ENCODE data around the gene ELP4.

The ELP4 gene

DNA sequence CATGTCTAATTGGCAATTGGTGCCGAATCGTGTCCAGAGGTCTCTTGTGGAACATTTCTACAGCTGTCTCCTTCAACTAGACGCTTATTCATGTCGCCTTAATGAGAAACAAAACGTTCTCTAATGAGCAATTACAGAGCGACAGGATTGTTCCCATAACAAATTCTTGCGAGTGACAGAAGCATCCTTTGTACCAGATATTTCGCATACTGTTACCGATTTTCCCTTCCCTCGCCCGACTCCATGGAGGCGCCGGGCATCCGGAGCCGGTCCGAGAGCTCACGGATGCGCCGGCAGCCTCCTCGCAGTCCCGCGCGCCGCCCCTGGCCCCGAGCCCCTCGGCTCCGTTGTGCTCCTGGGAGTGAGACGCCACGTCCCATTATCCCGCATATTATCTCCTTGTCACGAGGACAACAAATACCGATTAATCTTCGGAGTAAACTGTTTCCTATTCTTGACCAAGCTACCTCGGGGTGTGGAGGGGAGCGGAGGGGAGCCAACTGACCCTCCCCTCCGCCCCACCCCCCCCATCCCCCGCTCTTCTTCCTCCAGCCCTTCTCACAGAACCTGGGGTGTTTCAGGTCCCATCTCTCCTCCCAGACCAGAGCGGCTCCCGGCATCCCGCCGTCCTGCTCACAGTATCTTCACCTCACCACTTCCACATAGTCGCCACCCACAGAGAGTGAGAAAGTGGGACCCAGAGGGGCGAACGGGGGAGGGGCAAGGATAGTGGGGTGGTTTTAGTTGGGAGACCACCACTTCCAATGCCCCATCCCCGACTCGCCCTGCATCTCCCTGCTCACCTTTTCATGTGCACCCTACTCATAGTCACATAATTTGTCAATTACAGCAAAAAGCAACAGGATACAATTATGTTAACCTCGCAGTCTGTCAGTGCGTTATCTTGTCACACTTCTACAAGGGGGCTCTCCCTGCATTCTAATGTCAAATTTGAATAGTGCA is 290.1 kb downstream of the ELP4 start:
- no peak for DNase-seq (ENCODE audit: low read depth in 3 of 3)

DNA sequence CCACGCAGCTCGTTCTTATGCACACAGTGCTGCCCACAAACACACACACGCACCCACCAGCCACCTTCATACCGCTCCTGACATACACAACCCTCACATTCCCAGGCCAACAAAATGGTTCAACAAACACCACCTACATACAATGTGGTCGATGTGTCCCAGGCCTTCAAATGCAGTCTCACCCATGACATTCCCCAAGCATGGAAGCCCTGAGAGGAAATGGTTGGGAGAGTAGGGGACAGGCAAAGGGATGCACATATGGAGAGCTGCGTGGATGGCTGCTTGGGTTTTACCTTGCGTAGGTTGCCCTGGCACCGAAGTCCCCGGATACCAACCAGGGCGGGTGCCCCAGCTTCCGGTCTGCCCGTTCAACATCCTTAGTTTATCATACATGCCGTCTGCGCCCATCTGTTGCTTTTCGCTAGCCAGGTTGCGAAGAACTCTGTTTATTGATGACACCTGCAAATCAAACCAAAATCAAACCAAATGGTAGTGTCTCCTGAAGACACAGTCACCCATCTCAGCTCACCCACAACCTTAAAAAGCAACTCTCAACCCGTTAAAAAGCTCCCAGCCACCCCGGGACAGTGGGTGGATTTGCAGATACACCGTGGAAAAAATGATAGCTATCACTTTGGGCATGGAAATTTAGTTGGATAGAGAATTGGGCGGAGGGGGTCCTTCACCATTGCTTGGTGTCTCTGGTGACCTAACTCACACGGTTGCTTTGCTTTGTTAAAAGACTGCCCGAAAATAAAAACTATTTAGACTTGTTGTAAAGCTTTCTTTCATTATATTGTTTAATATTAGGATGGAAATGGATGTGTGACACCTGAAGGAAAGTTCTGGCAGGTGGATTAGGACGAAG is 291.1 kb downstream of the ELP4 start:
- no peak for DNase-seq (ENCODE audit: low read depth in 3 of 3)

- DNase-seq (ENCODE audit: low read depth in 3 of 3) = no peak
Measured at GRCh38 chr11:31801298-31801702, 291.7 kb downstream of the ELP4 start.

DNA sequence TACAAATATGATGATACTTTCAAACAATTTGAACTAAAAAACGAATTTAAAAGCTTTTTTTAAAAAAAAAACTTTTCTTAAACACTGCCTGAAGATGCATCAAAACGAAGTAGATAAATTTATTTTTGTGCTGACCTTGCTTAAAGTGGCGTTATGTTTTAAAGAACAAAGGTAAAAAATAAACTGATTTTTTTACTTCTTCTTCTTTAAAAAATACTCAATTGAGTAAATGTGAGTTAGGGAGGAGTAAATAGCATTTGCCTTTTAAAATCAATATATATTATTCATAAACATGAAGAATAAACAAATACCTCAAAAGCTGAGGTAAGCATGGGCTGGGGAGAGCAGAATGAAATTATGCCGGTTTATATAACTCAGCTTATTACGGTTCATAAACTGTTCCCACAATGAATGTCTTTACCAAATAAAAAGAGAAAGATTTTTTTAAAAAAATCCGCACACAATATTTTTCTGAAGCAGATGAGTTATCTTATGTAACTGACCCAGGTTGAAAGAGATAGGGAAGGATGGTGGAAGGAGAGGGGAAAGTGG is 292.5 kb downstream of the ELP4 start:
- DNase-seq (ENCODE audit: low read depth in 3 of 3) = no peak

GRCh38 chr11:31802609-31802989 is 293.0 kb downstream of the ELP4 start:
- DNase-seq (ENCODE audit: low read depth in 3 of 3) = no peak

DNA sequence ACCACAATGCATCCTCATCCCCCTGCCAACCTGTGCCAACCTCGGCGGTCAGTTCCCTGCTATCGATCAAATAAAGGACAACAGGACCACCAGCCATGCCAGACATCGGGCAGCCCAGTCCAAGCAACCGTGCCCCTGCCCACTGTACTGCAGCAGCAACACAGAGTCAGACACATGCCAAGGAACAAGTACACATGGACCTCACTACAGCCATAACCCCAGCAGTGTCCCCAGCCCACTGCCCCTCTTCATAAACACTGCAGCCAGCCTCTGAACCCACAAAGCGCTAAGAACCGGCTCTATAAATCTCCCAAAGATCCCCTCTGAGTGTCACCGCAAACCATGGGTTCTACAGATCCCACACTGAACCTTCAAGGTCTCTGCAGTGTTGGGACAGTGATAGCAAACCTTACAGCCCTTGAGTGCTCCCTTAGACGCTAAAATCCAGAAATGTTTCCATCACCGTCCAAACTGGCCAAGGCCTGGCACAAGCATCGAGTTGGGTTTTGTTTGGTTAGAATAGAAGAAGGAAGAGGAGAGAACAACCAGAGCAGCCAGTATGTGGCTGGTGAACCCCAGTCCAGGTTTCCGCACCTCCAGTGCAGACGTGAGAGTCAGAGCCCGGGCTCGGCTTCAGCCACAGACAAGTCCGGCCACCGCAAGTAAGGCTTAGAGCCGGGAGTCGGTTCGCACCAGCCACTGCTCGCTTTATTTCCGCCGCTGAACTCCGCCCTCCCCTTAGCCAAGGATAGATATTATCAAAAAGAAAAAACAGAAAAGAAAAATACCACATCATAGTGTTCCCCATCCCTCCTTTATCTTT is 293.6 kb downstream of the ELP4 start:
- no peak for DNase-seq (ENCODE audit: low read depth in 3 of 3)

DNA sequence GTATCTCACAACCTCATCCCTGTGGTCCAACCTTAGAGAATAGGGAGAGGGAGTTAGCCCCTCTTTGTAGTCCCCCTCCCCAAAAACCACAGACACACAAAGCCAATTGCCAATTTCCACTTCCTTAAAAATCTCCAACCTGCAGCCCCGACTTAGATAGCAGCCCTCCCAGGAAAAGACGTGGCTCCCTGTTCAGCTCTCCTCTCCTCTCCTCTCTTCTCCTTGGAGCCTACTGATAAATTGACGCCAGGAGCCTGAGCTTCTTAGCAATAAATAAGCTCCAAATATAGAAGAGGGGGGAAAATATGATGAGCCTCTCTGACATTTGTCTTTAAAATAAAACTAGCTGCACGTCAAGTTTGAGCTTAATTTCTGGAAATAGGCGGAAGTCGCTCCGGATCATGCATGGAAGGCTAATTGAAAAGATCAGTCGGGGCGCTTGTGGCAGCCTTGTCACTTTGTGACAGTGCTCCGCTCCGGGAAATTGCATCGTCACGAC is 294.3 kb downstream of the ELP4 start:
- DNase-seq (ENCODE audit: low read depth in 3 of 3) = no peak

DNA sequence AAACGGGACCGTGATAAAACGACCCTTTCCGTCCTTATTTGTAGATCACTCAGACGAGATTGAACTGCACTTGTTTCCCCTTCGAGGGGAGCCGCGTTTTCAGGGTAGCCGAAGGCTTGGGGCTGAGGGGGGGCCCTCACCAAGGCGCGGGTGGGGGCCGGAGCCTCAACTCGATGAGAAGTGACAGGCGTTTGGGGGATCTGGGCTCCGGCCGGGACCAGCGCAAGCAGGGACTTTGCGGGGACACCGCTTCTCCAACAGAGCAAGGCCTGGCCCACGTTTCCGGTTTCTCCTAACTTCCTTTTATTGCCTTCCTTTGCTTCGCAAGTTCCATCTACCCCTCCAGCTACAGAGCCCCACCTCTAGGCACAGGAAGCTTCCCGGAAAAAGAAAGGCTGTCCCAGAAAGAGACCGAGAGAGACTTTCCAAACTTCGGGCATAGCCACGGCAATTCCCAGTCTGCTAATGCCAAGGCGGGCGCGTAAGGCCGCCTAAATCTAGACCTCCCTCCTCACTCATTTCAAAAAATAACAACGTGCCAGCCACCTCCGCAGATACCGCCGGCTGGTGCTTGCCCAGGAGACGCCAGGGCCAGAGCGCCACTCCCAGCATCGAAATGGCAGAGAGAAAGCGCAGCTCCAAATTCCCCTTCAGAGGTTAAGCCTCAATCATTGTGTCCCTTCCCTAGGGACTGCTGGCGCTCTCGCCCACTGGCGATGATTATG is 294.9 kb downstream of the ELP4 start:
- no peak for DNase-seq (ENCODE audit: low read depth in 3 of 3)

DNA sequence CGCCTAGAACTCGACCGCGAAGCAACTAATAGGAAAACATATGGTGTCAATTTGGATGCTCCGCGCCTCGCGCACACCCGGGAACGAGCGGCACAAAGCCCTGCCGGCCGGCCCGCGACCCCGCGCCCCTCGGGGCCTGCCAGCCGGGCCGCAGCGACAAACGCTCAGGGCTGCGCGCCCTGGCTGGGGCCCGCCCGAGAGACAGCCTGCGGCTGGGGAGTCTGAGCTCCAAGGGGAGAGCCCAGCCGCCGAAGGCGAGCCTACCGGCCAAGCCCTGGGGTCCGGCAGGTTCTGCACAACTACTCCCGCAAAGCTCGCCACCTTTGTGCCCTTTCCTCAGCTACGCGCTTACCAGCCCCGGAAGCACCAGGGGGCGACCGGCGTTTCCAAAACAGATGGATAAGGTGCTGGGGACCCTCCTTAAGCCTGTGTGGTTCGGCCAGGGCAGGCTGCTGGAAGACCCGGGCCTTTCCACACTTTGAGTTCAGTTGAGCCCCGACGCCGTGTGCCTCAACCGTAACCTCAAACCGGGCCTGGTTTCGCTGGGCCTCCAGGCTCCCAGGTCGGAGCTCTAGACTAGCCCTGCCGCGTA is 295.6 kb downstream of the ELP4 start:
- DNase-seq (ENCODE audit: low read depth in 3 of 3) = no peak

- DNase-seq (ENCODE audit: low read depth in 3 of 3) = no peak
Measured at GRCh38 chr11:31805629-31806185, 296.1 kb downstream of the ELP4 start.

GRCh38 chr11:31806186-31806927 is 296.8 kb downstream of the ELP4 start:
- DNase-seq (ENCODE audit: low read depth in 3 of 3) = no peak

DNA sequence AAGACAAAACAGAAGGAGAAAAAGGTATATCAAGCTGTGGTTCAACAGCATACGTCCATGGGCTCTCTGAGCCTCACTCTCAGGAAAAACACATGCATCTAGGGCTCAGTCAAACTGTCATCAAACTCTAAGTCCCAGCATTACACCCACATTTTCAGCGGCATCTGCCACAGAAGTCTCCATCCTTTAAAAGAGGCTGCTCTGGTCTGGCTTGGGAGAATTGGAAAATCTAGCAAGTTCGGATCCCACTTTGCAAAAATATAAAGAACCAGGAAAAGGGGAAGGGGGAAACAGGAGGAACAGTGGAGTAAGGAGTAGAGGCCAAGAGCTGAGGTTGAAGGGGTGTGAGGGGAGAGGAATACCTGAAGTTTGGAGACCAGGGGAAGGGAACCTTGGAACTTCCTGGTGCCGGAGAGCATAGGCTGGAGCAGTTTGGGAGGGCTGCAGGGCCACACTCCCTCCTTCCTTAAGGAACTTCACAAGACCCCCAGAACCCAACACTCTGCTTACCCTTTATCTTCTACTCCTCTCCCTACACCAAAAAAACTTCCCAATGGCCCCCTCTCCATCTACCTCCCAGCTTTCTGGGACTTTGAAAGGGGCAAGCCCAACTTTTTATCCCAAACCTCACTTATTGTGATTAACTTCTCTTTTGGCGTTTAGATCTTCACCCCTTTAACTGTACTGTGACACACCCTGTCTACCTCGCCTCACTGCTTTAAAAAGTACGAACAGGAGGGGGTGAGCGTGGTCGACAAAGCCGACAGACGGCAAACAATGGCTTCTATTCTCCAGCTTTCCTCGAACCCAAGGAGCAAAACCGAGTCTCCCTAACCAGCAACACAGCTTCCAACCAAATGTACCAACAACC is 297.6 kb downstream of the ELP4 start:
- DNase-seq (ENCODE audit: low read depth in 3 of 3) = no peak

- no peak for DNase-seq (ENCODE audit: low read depth in 3 of 3)
Measured at GRCh38 chr11:31807799-31808667, 298.5 kb downstream of the ELP4 start.

- DNase-seq (ENCODE audit: low read depth in 3 of 3) = no peak
Measured at GRCh38 chr11:31808721-31809540, 299.4 kb downstream of the ELP4 start.

GRCh38 chr11:31809541-31809856 is 299.9 kb downstream of the ELP4 start:
- DNase-seq (ENCODE audit: low read depth in 3 of 3) = no peak
